GM12878 (cell line): Measurements from ENCODE around the gene CLEC16A. TPM values are rescaled to one million over a fixed set of nuclear protein-coding genes. Genes with fewer than 3 reads are reported as not detected.

ENCODE experiments used
- ATAC-seq: fragments of 200-7000 bp; cut with Tn5 transposase; 3 replicates; pipeline ENCODE4 v1.9.1; 2020; ENCODE audit warnings: mild to moderate bottlenecking, moderate library complexity
- BruUV-seq: library from RNA; stranded (reverse); fragments of 400-500 nt; replicated peaks from 2 replicates; lab custom pipeline; 2021; lab: Mats Ljungman, UMichigan
- CTCF ChIA-PET: fragments of 300-600 bp; sonication (Branson Sonifier 250); formaldehyde crosslinking; extraction: SDS; loops from one replicate; lab custom pipeline; 2021; ENCODE audit warnings: inconsistent platforms; lab: Yijun Ruan, JAX
- POLR2A ChIA-PET: fragments of 350-600 bp; formaldehyde crosslinking; extraction: SDS; loops from one replicate; lab custom pipeline; 2021; ENCODE audit warnings: inconsistent platforms; lab: Charles Lee
- RAD21 ChIA-PET: fragments of 300-600 bp; sonication (Branson Sonifier 250); formaldehyde crosslinking; loops from one replicate; lab custom pipeline; 2023; ENCODE audit warnings: antibody characterized with exemption; ENCODE audit not compliant: unreplicated experiment; lab: Charles Lee
- SMC1A ChIA-PET: fragments of 300-600 bp; sonication (Branson Sonifier 250); formaldehyde crosslinking; loops from one replicate; lab custom pipeline; 2023; ENCODE audit not compliant: unreplicated experiment, uncharacterized antibody; lab: Charles Lee
- DNase-seq: peaks from one replicate; pipeline ENCODE4 v3.0.0-alpha.2; 2011; ENCODE audit warnings: low read depth, low spot score
- FAIRE-seq: peaks from 3 replicates; lab custom pipeline; 2011; peaks lifted over from hg19 to GRCh38; lab: Jason Lieb, UNC
- H2AFZ ChIP-seq: 2 replicates; pipeline ENCODE4 v1.6.0; 2011; ENCODE audit warnings: low read depth, low read length, control low read depth; ENCODE audit not compliant: control insufficient read depth
- H3K27ac ChIP-seq: 2 replicates; pipeline ENCODE4 v1.5.1; 2011; ENCODE audit warnings: control low read depth; ENCODE audit not compliant: control insufficient read depth, insufficient read depth
- H3K27me3 ChIP-seq, 2 experiments: replicated peaks in 1 of 2; 2 replicates each; pipeline versions ENCODE4 v1.6.0 to v1.6.1; 2011; ENCODE audit warnings: low read length in 1 of 2; ENCODE audit not compliant: control insufficient read depth in 2 of 2, insufficient read depth in 2 of 2
- H3K36me3 ChIP-seq, 2 experiments: 2 replicates each; pipeline ENCODE4 v1.5.1; 2011; ENCODE audit warnings: low read length in 1 of 2; ENCODE audit not compliant: control insufficient read depth in 2 of 2, insufficient read depth in 2 of 2
- H3K4me1 ChIP-seq: 2 replicates; pipeline ENCODE4 v1.6.1; 2011; ENCODE audit warnings: mild to moderate bottlenecking, low read length, moderate library complexity, mixed read lengths; ENCODE audit not compliant: control insufficient read depth, insufficient read depth
- H3K4me2 ChIP-seq: 2 replicates; pipeline ENCODE4 v1.6.0; 2011; ENCODE audit warnings: control low read depth; ENCODE audit not compliant: control insufficient read depth, insufficient read depth
- H3K4me3 ChIP-seq: fragments of 200-600 bp; sonication (generic); 2 replicates; pipeline ENCODE4 v1.5.1; 2016
- H3K79me2 ChIP-seq: 2 replicates; pipeline ENCODE4 v1.6.0; 2011; ENCODE audit warnings: low read length; ENCODE audit not compliant: control insufficient read depth, insufficient read depth
- H3K9ac ChIP-seq: 2 replicates; pipeline ENCODE4 v1.8.0; 2011; ENCODE audit warnings: low read length, control low read depth, mixed read lengths; ENCODE audit not compliant: control insufficient read depth, insufficient read depth
- H3K9me3 ChIP-seq: replicated peaks from 3 replicates; pipeline ENCODE4 v1.5.1; 2011; ENCODE audit warnings: mild to moderate bottlenecking, low read length; ENCODE audit not compliant: control insufficient read depth, insufficient read depth
- H4K20me1 ChIP-seq: 2 replicates; pipeline ENCODE4 v1.6.0; 2011; ENCODE audit not compliant: control insufficient read depth, insufficient read depth
- ASH2L ChIP-seq: fragments of 300-600, 200-600 bp; sonication (generic); IDR thresholded peaks from 2 replicates; pipeline ENCODE4 v1.6.1; 2017; ENCODE audit warnings: low read depth, mild to moderate bottlenecking, borderline replicate concordance
- BRCA1 ChIP-seq: IDR thresholded peaks from 2 replicates; pipeline ENCODE4 v1.6.1; 2011; ENCODE audit warnings: low read depth, low read length, improper control_type of control experiment
- CEBPB ChIP-seq, 2 experiments: fragments of 150-350 bp in 1 of 2; IDR thresholded peaks; 2 replicates each; pipeline ENCODE4 v1.6.1; 2012 to 2014; ENCODE audit warnings: low read depth in 2 of 2, low read length in 2 of 2, borderline replicate concordance in 1 of 2, inconsistent platforms in 1 of 2
- DPF2 ChIP-seq: fragments of 450-650 bp; IDR thresholded peaks from 2 replicates; pipeline ENCODE4 v1.6.1; 2017; ENCODE audit warnings: mild to moderate bottlenecking
- FOXK2 ChIP-seq: fragments of 450-650 bp; IDR thresholded peaks from 2 replicates; pipeline ENCODE4 v1.6.1; 2017; ENCODE audit warnings: mild to moderate bottlenecking, moderate library complexity
- GABPA ChIP-seq: IDR thresholded peaks from 2 replicates; pipeline ENCODE4 v1.6.1; 2014; ENCODE audit warnings: antibody characterized with exemption, low read depth, mild to moderate bottlenecking, inconsistent platforms
- HDGF ChIP-seq: fragments of 450-650 bp; IDR thresholded peaks from 2 replicates; pipeline ENCODE4 v1.6.1; 2016; ENCODE audit warnings: antibody characterized with exemption
- KAT2A ChIP-seq: conservative IDR thresholded peaks from 2 replicates; pipeline ENCODE4 v1.6.1; 2011; ENCODE audit warnings: low read depth, low read length; ENCODE audit not compliant: control insufficient read depth
- KLF5 ChIP-seq: fragments of 450-650 bp; IDR thresholded peaks from 2 replicates; pipeline ENCODE4 v1.6.1; 2014; ENCODE audit warnings: mild to moderate bottlenecking; ENCODE audit not compliant: partially characterized antibody
- MYB ChIP-seq: fragments of 150-350 bp; IDR thresholded peaks from 2 replicates; pipeline ENCODE4 v1.6.1; 2014; ENCODE audit warnings: mild to moderate bottlenecking, low read depth, low read length, borderline replicate concordance
- POU2F2 ChIP-seq: IDR thresholded peaks from 3 replicates; pipeline ENCODE4 v1.6.1; 2011; ENCODE audit warnings: low read depth, mild to moderate bottlenecking, low read length, borderline replicate concordance
- RAD51 ChIP-seq: fragments of 450-650 bp; IDR thresholded peaks from 2 replicates; pipeline ENCODE4 v1.6.1; 2016; ENCODE audit warnings: moderate library complexity, mild to moderate bottlenecking, inconsistent platforms
- RELA ChIP-seq: fragments of 450-650 bp; IDR thresholded peaks from 2 replicates; pipeline ENCODE4 v1.8.0; 2014; ENCODE audit warnings: borderline replicate concordance; ENCODE audit not compliant: partially characterized antibody
- SMARCA5 ChIP-seq: fragments of 450-650 bp; IDR thresholded peaks from 2 replicates; pipeline ENCODE4 v1.6.1; 2017; ENCODE audit warnings: mild to moderate bottlenecking
- STAT1 ChIP-seq: fragments of 450-650 bp; conservative IDR thresholded peaks from 2 replicates; pipeline ENCODE4 v1.6.1; 2014; ENCODE audit warnings: antibody characterized with exemption, mild to moderate bottlenecking
- ZSCAN29 ChIP-seq: fragments of 450-650 bp; IDR thresholded peaks from 2 replicates; pipeline ENCODE4 v1.6.1; 2017; ENCODE audit warnings: mild to moderate bottlenecking, moderate library complexity
- WGBS: methylation state at CpG from one replicate; pipeline ENCODE4 v1.1.6; 2016; ENCODE audit warnings: low lambda C conversion rate; ENCODE audit not compliant: insufficient replicate concordance, insufficient coverage; ENCODE audit errors: missing lambda C conversion rate; 5-methylcytosine and 5-hydroxymethylcytosine counted together
- in situ Hi-C: fragments of 300-500 bp; cut with MboI; formaldehyde crosslinking; loops from 9 replicates; pipeline ENCODE4 v1.14.3; 2018; ENCODE audit warnings: mixed read lengths
- intact Hi-C: fragments of 100-400 bp; cut with micrococcal nuclease; formaldehyde crosslinking; loops from one replicate; pipeline ENCODE4 v1.14.2; 2022; ENCODE audit not compliant: unreplicated experiment
- polyA plus RNA-seq, 11 experiments: library from polyadenylated mRNA; depleted of rRNA in 4 of 11; unstranded in 6 of 11; stranded (reverse) in 5 of 11; fragments of >200 nt; fragmentation: Nextera tagmentation in 4 of 11; fragmentation: Illumina TruSeq in 1 of 11; extraction: Ambion mirVana in 4 of 11; extraction: Trizol in 1 of 11; gene quantifications; 1 replicate in 1 of 11; 2 replicates in 10 of 11; pipeline versions ENCODE4 v1.2.1 to v1.2.3, GENCODE V29; 2011 to 2016; ENCODE audit warnings: inconsistent platforms in 2 of 11, missing spikeins in 2 of 11, low read depth in 1 of 11
- total RNA-seq, 4 experiments: library from RNA; depleted of rRNA in 3 of 4; stranded (reverse); fragments of >200 nt in 3 of 4; fragmentation: Illumina TruSeq in 1 of 4; extraction: Trizol in 1 of 4; gene quantifications; 2 replicates each; pipeline versions ENCODE4 v1.2.1 to v1.2.3, GENCODE V29; 2013 to 2021
- TF ChIP-seq, protein P1 (sequence below): fragments of 450-650 bp; IDR thresholded peaks from 2 replicates; pipeline ENCODE4 v1.6.1; 2017; ENCODE audit warnings: mild to moderate bottlenecking, moderate library complexity
- TF ChIP-seq, protein P2 (sequence below): IDR thresholded peaks from 2 replicates; pipeline ENCODE4 v1.6.1; 2011; ENCODE audit warnings: borderline replicate concordance, low read depth, mild to moderate bottlenecking, moderate library complexity, low read length; ENCODE audit not compliant: insufficient read depth, poor library complexity, severe bottlenecking
- TF ChIP-seq, protein P3 (sequence below): fragments of 450-650 bp; conservative IDR thresholded peaks from 2 replicates; pipeline ENCODE4 v1.6.1; 2017; ENCODE audit warnings: mild to moderate bottlenecking, moderate library complexity

CLEC16A gene
- total and polyA plus RNA-seq, 10 of the 15 experiments (the other 5 are each of a cell fraction or from before 2014, with no cell fraction given), result 1.5 to 28.8 (median 19.2) TPM

DNA sequence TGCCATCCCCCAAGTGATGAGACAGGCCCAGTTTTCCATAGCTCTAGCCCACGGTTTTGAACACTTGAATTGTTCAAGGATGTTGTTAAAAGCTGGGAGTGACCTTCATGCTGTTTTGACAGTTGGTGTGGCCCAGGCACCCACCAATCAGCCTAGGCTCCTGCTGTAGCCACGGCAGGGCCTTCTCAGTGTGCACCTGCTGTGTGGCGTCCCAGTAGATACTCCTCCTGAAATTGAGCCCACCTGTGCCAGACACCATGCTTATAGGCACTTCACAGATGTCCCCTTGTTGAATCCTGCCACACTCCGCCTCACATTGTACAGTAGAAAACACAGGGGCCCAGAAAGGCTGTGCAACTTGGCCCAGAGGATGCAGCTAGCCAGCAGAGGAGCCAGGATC lies 225.3 kb downstream of the CLEC16A start:
- H3K79me2 ChIP-seq, result no peaks in the 10 kb centered on the region
- no peak overlapping the region for H3K4me3 ChIP-seq
- in situ Hi-C loops, result no loop called here
- ChIA-PET POLR2A (no interaction called here), SMC1A (no interaction called here), RAD21 (no interaction called here), CTCF (interaction anchor here (1.0 to 1.3 kb wide), 2 partner anchors 64 to 186 kb away, joined by 3 read pairs; no protein-coding TSS in a partner anchor)
- H2AFZ ChIP-seq, result no peak overlapping the region
- no peak overlapping the region for H3K4me2 ChIP-seq
- no peaks in the 10 kb centered on the region for H3K9me3 ChIP-seq
- TF ChIP-seq SMARCA5, result no peak
- TF ChIP-seq DPF2, result no peak
- no peak for TF ChIP-seq FOXK2
- TF ChIP-seq RAD51, result no peak
- TF ChIP-seq, protein P1, sequence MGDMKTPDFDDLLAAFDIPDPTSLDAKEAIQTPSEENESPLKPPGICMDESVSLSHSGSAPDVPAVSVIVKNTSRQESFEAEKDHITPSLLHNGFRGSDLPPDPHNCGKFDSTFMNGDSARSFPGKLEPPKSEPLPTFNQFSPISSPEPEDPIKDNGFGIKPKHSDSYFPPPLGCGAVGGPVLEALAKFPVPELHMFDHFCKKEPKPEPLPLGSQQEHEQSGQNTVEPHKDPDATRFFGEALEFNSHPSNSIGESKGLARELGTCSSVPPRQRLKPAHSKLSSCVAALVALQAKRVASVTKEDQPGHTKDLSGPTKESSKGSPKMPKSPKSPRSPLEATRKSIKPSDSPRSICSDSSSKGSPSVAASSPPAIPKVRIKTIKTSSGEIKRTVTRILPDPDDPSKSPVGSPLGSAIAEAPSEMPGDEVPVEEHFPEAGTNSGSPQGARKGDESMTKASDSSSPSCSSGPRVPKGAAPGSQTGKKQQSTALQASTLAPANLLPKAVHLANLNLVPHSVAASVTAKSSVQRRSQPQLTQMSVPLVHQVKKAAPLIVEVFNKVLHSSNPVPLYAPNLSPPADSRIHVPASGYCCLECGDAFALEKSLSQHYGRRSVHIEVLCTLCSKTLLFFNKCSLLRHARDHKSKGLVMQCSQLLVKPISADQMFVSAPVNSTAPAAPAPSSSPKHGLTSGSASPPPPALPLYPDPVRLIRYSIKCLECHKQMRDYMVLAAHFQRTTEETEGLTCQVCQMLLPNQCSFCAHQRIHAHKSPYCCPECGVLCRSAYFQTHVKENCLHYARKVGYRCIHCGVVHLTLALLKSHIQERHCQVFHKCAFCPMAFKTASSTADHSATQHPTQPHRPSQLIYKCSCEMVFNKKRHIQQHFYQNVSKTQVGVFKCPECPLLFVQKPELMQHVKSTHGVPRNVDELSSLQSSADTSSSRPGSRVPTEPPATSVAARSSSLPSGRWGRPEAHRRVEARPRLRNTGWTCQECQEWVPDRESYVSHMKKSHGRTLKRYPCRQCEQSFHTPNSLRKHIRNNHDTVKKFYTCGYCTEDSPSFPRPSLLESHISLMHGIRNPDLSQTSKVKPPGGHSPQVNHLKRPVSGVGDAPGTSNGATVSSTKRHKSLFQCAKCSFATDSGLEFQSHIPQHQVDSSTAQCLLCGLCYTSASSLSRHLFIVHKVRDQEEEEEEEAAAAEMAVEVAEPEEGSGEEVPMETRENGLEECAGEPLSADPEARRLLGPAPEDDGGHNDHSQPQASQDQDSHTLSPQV, result no peak
- TF ChIP-seq RELA, result no peak
- no peak for TF ChIP-seq POU2F2
- no peak for TF ChIP-seq ZSCAN29
- TF ChIP-seq, protein P2, sequence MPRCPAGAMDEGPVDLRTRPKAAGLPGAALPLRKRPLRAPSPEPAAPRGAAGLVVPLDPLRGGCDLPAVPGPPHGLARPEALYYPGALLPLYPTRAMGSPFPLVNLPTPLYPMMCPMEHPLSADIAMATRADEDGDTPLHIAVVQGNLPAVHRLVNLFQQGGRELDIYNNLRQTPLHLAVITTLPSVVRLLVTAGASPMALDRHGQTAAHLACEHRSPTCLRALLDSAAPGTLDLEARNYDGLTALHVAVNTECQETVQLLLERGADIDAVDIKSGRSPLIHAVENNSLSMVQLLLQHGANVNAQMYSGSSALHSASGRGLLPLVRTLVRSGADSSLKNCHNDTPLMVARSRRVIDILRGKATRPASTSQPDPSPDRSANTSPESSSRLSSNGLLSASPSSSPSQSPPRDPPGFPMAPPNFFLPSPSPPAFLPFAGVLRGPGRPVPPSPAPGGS, result no peak
- no peak for TF ChIP-seq GABPA
- TF ChIP-seq ASH2L, result no peak
- no peak for TF ChIP-seq BRCA1
- TF ChIP-seq KLF5, result no peak
- TF ChIP-seq, protein P3, sequence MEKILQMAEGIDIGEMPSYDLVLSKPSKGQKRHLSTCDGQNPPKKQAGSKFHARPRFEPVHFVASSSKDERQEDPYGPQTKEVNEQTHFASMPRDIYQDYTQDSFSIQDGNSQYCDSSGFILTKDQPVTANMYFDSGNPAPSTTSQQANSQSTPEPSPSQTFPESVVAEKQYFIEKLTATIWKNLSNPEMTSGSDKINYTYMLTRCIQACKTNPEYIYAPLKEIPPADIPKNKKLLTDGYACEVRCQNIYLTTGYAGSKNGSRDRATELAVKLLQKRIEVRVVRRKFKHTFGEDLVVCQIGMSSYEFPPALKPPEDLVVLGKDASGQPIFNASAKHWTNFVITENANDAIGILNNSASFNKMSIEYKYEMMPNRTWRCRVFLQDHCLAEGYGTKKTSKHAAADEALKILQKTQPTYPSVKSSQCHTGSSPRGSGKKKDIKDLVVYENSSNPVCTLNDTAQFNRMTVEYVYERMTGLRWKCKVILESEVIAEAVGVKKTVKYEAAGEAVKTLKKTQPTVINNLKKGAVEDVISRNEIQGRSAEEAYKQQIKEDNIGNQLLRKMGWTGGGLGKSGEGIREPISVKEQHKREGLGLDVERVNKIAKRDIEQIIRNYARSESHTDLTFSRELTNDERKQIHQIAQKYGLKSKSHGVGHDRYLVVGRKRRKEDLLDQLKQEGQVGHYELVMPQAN, result no peak
- TF ChIP-seq STAT1, result no peak
- TF ChIP-seq MYB, result no peak
- no peak for TF ChIP-seq KAT2A
- no peak for TF ChIP-seq HDGF
- no peak for TF ChIP-seq CEBPB (IDR thresholded peaks at IDR 0.05; ENCODE audit: borderline replicate concordance in 1 of 2, low read depth in 2 of 2, low read length in 2 of 2)
- H4K20me1 ChIP-seq, result no peaks in the 10 kb centered on the region
- no TSS peak for BruUV-seq
- H3K9ac ChIP-seq, result no peak overlapping the region
- H3K27me3 ChIP-seq, result no peaks in the 10 kb centered on the region; a peak in 1 of 4 replicates
- DNase-seq (no peak), ATAC-seq (no peak), FAIRE-seq (no peak)
- H3K4me1 ChIP-seq, result peaks cover 18% of the 10 kb centered on the region
- WGBS, result 84% methylated on average over 4 of the region's 4 CpGs
- intact Hi-C loops, result no loop called here
- no peak overlapping the region for H3K27ac ChIP-seq
- H3K36me3 ChIP-seq, result peaks cover 0 to 11% of the 10 kb centered on the region in 2 experiments; a peak in 3 of 4 replicates
